Activated CD4-positive, alpha-beta T cell treated with anti-CD3 and anti-CD28 coated beads for 36 hours (primary cell): Measurements from ENCODE around the gene MUC3A. TPM values are rescaled to one million over a fixed set of nuclear protein-coding genes. Genes with fewer than 3 reads are reported as not detected.
A peak's percentile ranks its signal among the peaks of the same experiment; 100 is the strongest.

Source experiments
- ATAC-seq: fragments of 200-7000 bp; cut with Tn5 transposase; one replicate; pipeline ENCODE4 v1.10.0; 2021; ENCODE audit warnings: mild to moderate bottlenecking, moderate library complexity
- CTCF ChIA-PET: fragments of 350-600 bp; sonication (Branson Sonifier 250); formaldehyde crosslinking; loops from one replicate; lab custom pipeline; 2021; ENCODE audit warnings: antibody characterized with exemption; lab: Charles Lee
- POLR2A ChIA-PET: fragments of 350-600 bp; sonication (Branson Sonifier 250); formaldehyde crosslinking; loops from one replicate; lab custom pipeline; 2021; ENCODE audit warnings: antibody characterized with exemption, inconsistent platforms; lab: Charles Lee
- DNase-seq: peaks from one replicate; pipeline ENCODE4 v3.0.0-alpha.2; 2020
- H3K27ac Mint-ChIP-seq: one replicate; pipeline ENCODE4 v1.8.0; 2021; ENCODE audit warnings: mixed read lengths
- H3K27me3 Mint-ChIP-seq: one replicate; pipeline ENCODE4 v1.8.0; 2021; ENCODE audit warnings: mixed read lengths
- H3K36me3 Mint-ChIP-seq: one replicate; pipeline ENCODE4 v1.8.0; 2021; ENCODE audit warnings: low read depth, mixed read lengths
- H3K4me1 Mint-ChIP-seq: one replicate; pipeline ENCODE4 v1.8.0; 2021; ENCODE audit warnings: mixed read lengths
- H3K4me3 Mint-ChIP-seq: one replicate; pipeline ENCODE4 v1.8.0; 2021; ENCODE audit warnings: mild to moderate bottlenecking, moderate library complexity, mixed read lengths
- H3K9me3 Mint-ChIP-seq: one replicate; pipeline ENCODE4 v1.8.0; 2021; ENCODE audit warnings: low read depth, mixed read lengths
- intact Hi-C, 2 experiments: fragments of 100-400 bp; cut with DNase I in 1 of 2; cut with micrococcal nuclease in 1 of 2; formaldehyde crosslinking; loops; one replicate each; pipeline versions ENCODE4 v1.14.2 to v1.15.1; 2022 to 2024; cut with DNase I, micrococcal nuclease
- total RNA-seq, 2 experiments: library from RNA; stranded (reverse); gene quantifications; one replicate each; pipeline ENCODE4 v1.2.3, GENCODE V29; 2021

The MUC3A gene
- total RNA-seq, 2 experiments from 2014 or later, result not detected

DNA sequence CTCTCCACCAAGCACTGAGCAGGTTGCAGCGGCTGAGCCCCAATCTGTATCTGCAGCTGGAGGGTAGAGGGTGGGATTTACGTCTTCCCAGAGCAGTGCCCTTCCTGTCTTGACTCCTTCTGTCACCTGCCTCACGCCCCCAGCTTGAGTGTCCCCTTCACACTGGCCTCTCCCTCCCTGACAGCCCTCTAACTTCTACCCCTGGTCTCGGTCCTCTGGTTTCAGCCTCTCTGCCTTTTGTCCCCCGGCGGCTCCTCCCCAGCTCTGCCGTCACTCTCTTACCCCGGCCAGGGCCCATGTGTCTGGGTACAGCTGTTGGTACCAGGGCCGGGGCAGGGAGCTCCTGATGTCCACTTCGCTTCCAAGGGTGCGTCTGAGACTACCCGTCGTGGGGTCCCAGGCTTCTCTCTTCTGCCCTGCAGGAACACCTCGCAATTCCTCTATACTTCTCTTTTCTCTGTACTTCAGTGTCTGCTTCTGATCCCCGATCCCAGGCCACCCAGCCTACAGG lies 654 bp downstream of the MUC3A start:
- Mint-ChIP-seq H3K27ac (no peak overlapping the region), H3K9me3 (no peaks in the 10 kb centered on the region), H3K27me3 (peaks cover 14% of the 10 kb centered on the region), H3K4me1 (no peaks in the 10 kb centered on the region), H3K36me3 (no peaks in the 10 kb centered on the region), H3K4me3 (no peak overlapping the region)
- POLR2A ChIA-PET, result interaction anchor here (0.7 kb wide), 1 partner anchor 277 kb away, joined by 3 read pairs; no protein-coding TSS in a partner anchor
- intact Hi-C loops, result loop anchor here in 1 of 2 experiments (10.0 kb wide), 1 partner anchor 155 kb away; no protein-coding TSS in a partner anchor
- CTCF ChIA-PET, result interaction anchor here (0.6 to 1.3 kb wide), 3 partner anchors 24 to 391 kb away, joined by 3 read pairs; no protein-coding TSS in a partner anchor
- DNase-seq (no peak), ATAC-seq (no peak)

GRCh38 chr7:100951172-100951571 lies 1.8 kb downstream of the MUC3A start:
- no peaks in the 10 kb centered on the region for H3K4me1 Mint-ChIP-seq
- ChIA-PET CTCF (interaction anchor here (1.3 kb wide), 1 partner anchor 23 kb away, joined by 3 read pairs; no protein-coding TSS in a partner anchor), POLR2A (no interaction called here)
- peaks cover 12% of the 10 kb centered on the region for H3K27me3 Mint-ChIP-seq
- ATAC-seq (no peak), DNase-seq (no peak)
- intact Hi-C loops, result loop anchor here in 1 of 2 experiments (10.0 kb wide), 1 partner anchor 156 kb away; no protein-coding TSS in a partner anchor
- no peak overlapping the region for H3K4me3 Mint-ChIP-seq
- H3K27ac Mint-ChIP-seq, result no peak overlapping the region
- H3K36me3 Mint-ChIP-seq, result no peaks in the 10 kb centered on the region
- no peaks in the 10 kb centered on the region for H3K9me3 Mint-ChIP-seq

DNA sequence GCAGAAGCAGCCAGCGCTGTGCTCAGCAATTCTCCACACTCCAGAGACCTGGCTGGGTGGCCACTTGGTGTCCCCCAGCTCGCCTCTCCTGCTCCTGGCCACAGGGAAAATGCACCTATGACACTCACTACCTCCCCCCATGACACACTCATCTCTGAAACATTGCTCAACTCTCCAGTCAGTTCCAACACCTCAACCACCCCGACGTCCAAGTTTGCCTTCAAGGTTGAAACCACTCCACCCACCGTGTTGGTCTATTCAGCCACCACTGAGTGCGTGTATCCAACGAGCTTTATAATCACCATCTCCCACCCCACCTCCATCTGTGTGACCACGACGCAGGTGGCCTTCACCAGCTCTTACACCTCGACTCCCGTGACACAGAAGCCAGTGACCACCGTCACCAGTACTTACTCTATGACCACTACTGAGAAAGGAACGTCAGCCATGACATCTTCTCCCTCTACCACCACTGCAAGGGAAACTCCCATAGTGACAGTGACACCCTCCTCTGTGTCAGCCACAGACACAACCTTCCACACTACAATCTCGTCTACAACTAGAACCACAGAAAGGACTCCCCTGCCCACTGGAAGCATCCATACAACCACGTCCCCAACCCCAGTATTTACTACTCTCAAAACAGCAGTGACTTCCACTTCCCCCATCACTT lies 2.7 kb downstream of the MUC3A start:
- Mint-ChIP-seq H3K4me1 (no peaks in the 10 kb centered on the region), H3K4me3 (no peak overlapping the region), H3K27ac (no peak overlapping the region), H3K36me3 (no peaks in the 10 kb centered on the region), H3K9me3 (no peaks in the 10 kb centered on the region), H3K27me3 (peaks cover 12% of the 10 kb centered on the region)
- ATAC-seq (peak; percentile 62), DNase-seq (peak; percentile 23)
- intact Hi-C loops, result loop anchor here (2.0 to 10.0 kb wide), 2 partner anchors 17 to 157 kb away; partner anchors contain the start of gene MUC12 (in 1 of the 2)
- CTCF ChIA-PET, result no interaction called here
- POLR2A ChIA-PET, result interaction anchor here (0.7 kb wide), 1 partner anchor 1577 kb away, joined by 4 read pairs; no protein-coding TSS in a partner anchor

DNA sequence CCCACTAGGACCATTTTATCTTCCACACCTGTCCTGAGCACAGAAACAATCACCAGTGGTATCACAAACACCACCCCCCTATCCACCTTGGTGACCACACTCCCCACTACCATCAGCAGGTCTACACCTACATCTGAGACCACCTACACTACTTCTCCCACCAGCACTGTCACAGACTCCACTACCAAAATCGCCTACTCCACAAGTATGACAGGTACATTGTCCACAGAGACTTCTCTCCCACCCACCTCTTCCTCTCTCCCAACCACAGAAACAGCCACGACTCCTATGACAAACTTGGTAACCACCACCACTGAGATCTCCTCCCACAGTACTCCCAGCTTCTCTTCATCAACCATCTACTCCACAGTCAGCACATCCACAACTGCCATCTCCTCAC lies 3.3 kb downstream of the MUC3A start:
- H3K36me3 Mint-ChIP-seq, result no peaks in the 10 kb centered on the region
- CTCF ChIA-PET, result no interaction called here

GRCh38 chr7:100957832-100958421 lies 8.6 kb downstream of the MUC3A start:
- no peaks in the 10 kb centered on the region for H3K9me3 Mint-ChIP-seq
- ATAC-seq (no peak), DNase-seq (no peak)
- no peak overlapping the region for H3K4me3 Mint-ChIP-seq
- H3K36me3 Mint-ChIP-seq, result no peaks in the 10 kb centered on the region
- H3K27ac Mint-ChIP-seq, result no peak overlapping the region
- intact Hi-C loops, result loop anchor here in 1 of 2 experiments (10.0 kb wide), 1 partner anchor 163 kb away; no protein-coding TSS in a partner anchor
- no peaks in the 10 kb centered on the region for H3K4me1 Mint-ChIP-seq
- peaks cover 2% of the 10 kb centered on the region for H3K27me3 Mint-ChIP-seq
- ChIA-PET CTCF (interaction anchor here (0.5 to 1.6 kb wide), 6 partner anchors 11 to 185 kb away, joined by 3 to 4 read pairs (median 4); no protein-coding TSS in a partner anchor), POLR2A (no interaction called here)

More for the DNA sequence above, 3.3 kb downstream of the MUC3A start:
- Mint-ChIP-seq H3K9me3 (no peaks in the 10 kb centered on the region), H3K27ac (no peak overlapping the region), H3K4me1 (no peaks in the 10 kb centered on the region), H3K27me3 (peaks cover 12% of the 10 kb centered on the region), H3K4me3 (no peak overlapping the region)
- POLR2A ChIA-PET, result no interaction called here
- peak; percentile 32 for ATAC-seq
- intact Hi-C loops, result loop anchor here (2.0 to 10.0 kb wide), 2 partner anchors 16 to 158 kb away; partner anchors contain the start of gene MUC12 (in 1 of the 2)
- DNase-seq, result peak; percentile 27

DNA sequence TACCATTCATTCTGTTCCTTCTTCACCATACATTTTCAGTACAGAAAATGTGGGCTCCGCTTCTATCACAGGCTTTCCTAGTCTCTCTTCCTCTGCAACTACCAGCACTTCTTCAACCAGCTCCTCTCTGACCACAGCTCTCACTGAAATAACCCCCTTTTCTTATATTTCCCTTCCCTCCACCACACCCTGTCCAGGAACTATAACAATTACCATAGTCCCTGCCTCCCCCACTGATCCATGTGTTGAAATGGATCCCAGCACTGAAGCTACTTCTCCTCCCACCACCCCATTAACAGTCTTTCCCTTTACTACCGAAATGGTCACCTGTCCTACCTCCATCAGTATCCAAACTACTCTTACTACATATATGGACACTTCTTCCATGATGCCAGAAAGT lies 10.6 kb downstream of the MUC3A start:
- H3K9me3 Mint-ChIP-seq, result no peaks in the 10 kb centered on the region
- ChIA-PET CTCF (interaction anchor here (0.6 to 1.1 kb wide), 3 partner anchors 117 to 195 kb away, joined by 3 to 4 read pairs (median 3); no protein-coding TSS in a partner anchor), POLR2A (no interaction called here)
- no peak overlapping the region for H3K27ac Mint-ChIP-seq
- H3K36me3 Mint-ChIP-seq, result no peaks in the 10 kb centered on the region
- DNase-seq, result no peak
- H3K4me1 Mint-ChIP-seq, result no peaks in the 10 kb centered on the region
- intact Hi-C loops, result loop anchor here in 1 of 2 experiments (10.0 kb wide), 1 partner anchor 165 kb away; no protein-coding TSS in a partner anchor
- H3K27me3 Mint-ChIP-seq, result peaks cover 11% of the 10 kb centered on the region
- no peak overlapping the region for H3K4me3 Mint-ChIP-seq
- ATAC-seq, result no peak

DNA sequence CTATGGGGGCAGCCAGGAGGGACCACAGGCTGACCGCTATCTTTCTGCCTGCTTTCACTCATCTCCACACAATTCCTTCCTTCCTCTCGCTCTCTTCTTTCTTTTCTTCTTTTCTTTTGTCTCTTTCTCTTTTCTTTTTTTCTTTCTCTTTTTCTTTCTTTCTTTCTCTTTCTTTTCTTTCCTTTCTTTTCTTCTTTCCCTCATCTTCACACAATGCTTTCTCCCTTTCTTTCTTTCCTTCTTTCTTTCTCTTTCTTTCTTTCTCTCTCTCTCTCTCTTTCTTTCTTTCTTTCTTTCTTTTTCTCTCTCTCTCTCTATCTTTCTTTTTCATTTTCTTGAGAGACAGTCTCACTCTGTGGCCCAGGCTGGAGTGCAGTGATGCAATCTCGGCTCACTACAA lies 13.2 kb downstream of the MUC3A start:
- POLR2A ChIA-PET, result no interaction called here
- Mint-ChIP-seq H3K4me3 (no peak overlapping the region), H3K27me3 (peaks cover 32% of the 10 kb centered on the region), H3K4me1 (peaks cover 9% of the 10 kb centered on the region), H3K36me3 (no peaks in the 10 kb centered on the region), H3K27ac (no peak overlapping the region), H3K9me3 (no peaks in the 10 kb centered on the region)
- CTCF ChIA-PET, result no interaction called here
- DNase-seq (no peak), ATAC-seq (no peak)
- intact Hi-C loops, result no loop called here

- CTCF ChIA-PET, result no interaction called here
- DNase-seq (no peak), ATAC-seq (no peak)
- Mint-ChIP-seq H3K4me1 (peaks cover 9% of the 10 kb centered on the region), H3K36me3 (no peaks in the 10 kb centered on the region), H3K9me3 (no peaks in the 10 kb centered on the region), H3K27me3 (peaks cover 39% of the 10 kb centered on the region), H3K4me3 (no peak overlapping the region), H3K27ac (no peak overlapping the region)
- intact Hi-C loops, result no loop called here
- POLR2A ChIA-PET, result no interaction called here
Measured at GRCh38 chr7:100963386-100963785, 14.1 kb downstream of the MUC3A start.

- ATAC-seq (no peak), DNase-seq (no peak)
- H3K27ac Mint-ChIP-seq, result no peak overlapping the region
- ChIA-PET CTCF (no interaction called here), POLR2A (no interaction called here)
- no peaks in the 10 kb centered on the region for H3K9me3 Mint-ChIP-seq
- intact Hi-C loops, result no loop called here
- H3K27me3 Mint-ChIP-seq, result peaks cover 43% of the 10 kb centered on the region
- H3K4me3 Mint-ChIP-seq, result no peak overlapping the region
- H3K4me1 Mint-ChIP-seq, result peaks cover 9% of the 10 kb centered on the region
- H3K36me3 Mint-ChIP-seq, result no peaks in the 10 kb centered on the region
Measured at GRCh38 chr7:100963874-100964273, 14.5 kb downstream of the MUC3A start.

- Mint-ChIP-seq H3K27me3 (peaks cover 48% of the 10 kb centered on the region), H3K36me3 (no peaks in the 10 kb centered on the region), H3K27ac (no peak overlapping the region), H3K4me1 (peaks cover 9% of the 10 kb centered on the region), H3K9me3 (no peaks in the 10 kb centered on the region), H3K4me3 (no peak overlapping the region)
- ChIA-PET POLR2A (no interaction called here), CTCF (interaction anchor here (0.5 kb wide), 1 partner anchor 46 kb away, joined by 4 read pairs; no protein-coding TSS in a partner anchor)
- no peak for ATAC-seq
- intact Hi-C loops, result no loop called here
- no peak for DNase-seq
Measured at GRCh38 chr7:100964630-100965029, 15.3 kb downstream of the MUC3A start.

DNA sequence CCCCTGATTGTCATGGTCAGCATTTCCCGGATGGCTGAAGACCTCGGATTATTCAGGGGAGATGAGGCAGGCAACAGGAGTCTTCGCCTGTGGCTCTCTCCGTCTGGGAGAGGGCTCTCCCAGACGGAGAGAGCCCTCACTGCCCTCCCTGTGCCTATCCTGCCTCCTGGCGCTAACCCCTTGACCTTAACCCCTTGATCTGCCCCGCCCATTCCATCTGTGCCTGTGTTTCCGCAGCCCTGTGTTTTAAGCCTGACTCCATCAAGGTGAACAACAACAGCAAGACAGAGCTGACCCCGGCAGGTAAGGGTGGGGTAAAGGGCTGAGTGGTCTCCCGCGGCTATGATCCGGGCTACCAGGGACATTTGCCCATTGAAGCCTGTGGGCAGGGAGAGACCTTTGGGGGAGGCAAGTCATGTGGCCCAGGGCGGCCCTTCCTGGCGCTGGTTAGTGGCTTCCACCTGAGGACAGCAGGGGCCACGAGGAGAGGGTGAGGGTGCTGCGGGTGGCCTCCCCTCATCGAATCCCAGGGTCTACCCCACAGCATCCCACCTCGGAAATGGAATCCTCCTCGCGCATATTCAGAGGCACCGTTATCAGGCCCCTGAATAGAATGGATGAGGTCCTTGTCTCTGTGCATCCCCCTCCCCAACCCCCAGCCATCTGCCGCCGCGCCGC lies 15.8 kb downstream of the MUC3A start:
- H3K36me3 Mint-ChIP-seq, result no peaks in the 10 kb centered on the region
- no peaks in the 10 kb centered on the region for H3K9me3 Mint-ChIP-seq
- no peak overlapping the region for H3K4me3 Mint-ChIP-seq
- ATAC-seq, result no peak
- peaks cover 9% of the 10 kb centered on the region for H3K4me1 Mint-ChIP-seq
- H3K27me3 Mint-ChIP-seq, result peaks cover 48% of the 10 kb centered on the region
- DNase-seq, result no peak
- ChIA-PET CTCF (interaction anchor here (0.5 to 1.3 kb wide), 6 partner anchors 10 to 179 kb away, joined by 3 to 5 read pairs (median 4); partner anchors contain the start of gene MUC17), POLR2A (no interaction called here)
- no peak overlapping the region for H3K27ac Mint-ChIP-seq
- intact Hi-C loops, result no loop called here
